HepG2 (cell line): Measurements from ENCODE around the gene CPEB4. TPM values are rescaled to one million over a fixed set of nuclear protein-coding genes. Genes with fewer than 3 reads are reported as not detected.

Source experiments
- polyA plus RNA-seq, 8 experiments: library from polyadenylated mRNA; depleted of rRNA in 3 of 8; stranded (reverse) in 7 of 8; unstranded in 1 of 8; fragments of >200 nt; fragmentation: Illumina TruSeq in 4 of 8; extraction: Trizol in 4 of 8; gene quantifications; 2 replicates each; pipeline versions ENCODE4 v1.2.1 to v1.2.3, GENCODE V29; 2011 to 2016; ENCODE audit warnings: low read depth in 4 of 8, missing spikeins in 1 of 8, mixed read lengths in 1 of 8; ENCODE audit not compliant: insufficient read depth in 1 of 8
- total RNA-seq, 5 experiments: library from RNA; depleted of rRNA; stranded (reverse); fragments of >200 nt; fragmentation: Illumina TruSeq; extraction: Trizol; gene quantifications; 2 replicates each; pipeline ENCODE4 v1.2.3, GENCODE V29; 2016; ENCODE audit warnings: low read depth in 1 of 5

CPEB4 gene
- total and polyA plus RNA-seq, 2 of the 13 experiments (the other 11 are each of a cell fraction or from before 2014, with no cell fraction given), result 7.7 to 26.7 TPM

Other genes with a start within 250 kb of the CPEB4 start
- gene C5orf47, start 100.8 kb downstream of the CPEB4 start, total RNA-seq (2016; rRNA removed; fragmentation: Illumina TruSeq; extraction: Trizol), result not detected in 2 replicates
- 0.04 TPM in 1 of 2 replicates, not detected in the other for gene C5orf47, start 100.8 kb downstream of the CPEB4 start, polyA plus RNA-seq (2011; rRNA removed)
- not detected in 2 replicates for gene NSG2, start 157.4 kb downstream of the CPEB4 start, total RNA-seq (2016; rRNA removed; fragmentation: Illumina TruSeq; extraction: Trizol)
- gene NSG2, start 157.4 kb downstream of the CPEB4 start, polyA plus RNA-seq (2011; rRNA removed), result 0.16 and 0.21 TPM in 2 replicates